Endothelial cell of umbilical vein (primary cell): ENCODE data around the gene NXPE3. TPM values are rescaled to one million over a fixed set of nuclear protein-coding genes. Genes with fewer than 3 reads are reported as not detected.

Experiments used
- BruUV-seq: library from RNA; stranded (reverse); fragments of 400-500 nt; replicated peaks from 2 replicates; lab custom pipeline; 2021; lab: Mats Ljungman, UMichigan
- CTCF ChIA-PET: fragments of 300-600, 350-600 bp; sonication (Branson Sonifier 250); formaldehyde crosslinking; loops from one replicate; lab custom pipeline; 2021; ENCODE audit warnings: antibody characterized with exemption, inconsistent platforms; lab: Charles Lee
- POLR2A ChIA-PET: fragments of 300-600, 350-600 bp; sonication (Branson Sonifier 250); formaldehyde crosslinking; loops from one replicate; lab custom pipeline; 2021; ENCODE audit warnings: antibody characterized with exemption, inconsistent platforms; lab: Charles Lee
- DNase-seq: peaks from one replicate; pipeline ENCODE4 v3.0.0-alpha.2; 2011; ENCODE audit warnings: low read depth, low spot score
- FAIRE-seq: peaks from 2 replicates; lab custom pipeline; 2011; peaks lifted over from hg19 to GRCh38; lab: Jason Lieb, UNC
- H2AFZ ChIP-seq: 2 replicates; pipeline ENCODE4 v1.6.0; 2012; ENCODE audit warnings: low read depth, low read length, control low read depth, inconsistent platforms
- H3K27ac ChIP-seq: 2 replicates; pipeline ENCODE4 v1.5.1; 2011; ENCODE audit warnings: low read depth, mild to moderate bottlenecking, control low read depth, low read length, moderate library complexity; ENCODE audit not compliant: insufficient read depth
- H3K27me3 ChIP-seq, 2 experiments: 2 replicates each; pipeline versions ENCODE4 v1.6.0 to v1.6.1; 2011; ENCODE audit warnings: low read length in 2 of 2, mixed read lengths in 1 of 2; ENCODE audit not compliant: control insufficient read depth in 2 of 2, insufficient read depth in 2 of 2
- H3K36me3 ChIP-seq, 2 experiments: 2 replicates in 1 of 2; 3 replicates in 1 of 2; pipeline ENCODE4 v1.5.1; 2011; ENCODE audit warnings: low read length in 2 of 2, mild to moderate bottlenecking in 1 of 2, moderate library complexity in 1 of 2; ENCODE audit not compliant: control insufficient read depth in 2 of 2, insufficient read depth in 2 of 2; ENCODE audit errors: extremely low read depth in 1 of 2
- H3K4me1 ChIP-seq: 3 replicates; pipeline ENCODE4 v1.5.1; 2011; ENCODE audit warnings: mild to moderate bottlenecking, low read length; ENCODE audit not compliant: control insufficient read depth, insufficient read depth; ENCODE audit errors: extremely low read depth
- H3K4me2 ChIP-seq: 2 replicates; pipeline ENCODE4 v1.6.1; 2011; ENCODE audit warnings: low read length, control low read depth, mixed read lengths; ENCODE audit not compliant: insufficient read depth
- H3K4me3 ChIP-seq, 3 experiments: fragments of 200-600 bp in 1 of 3; sonication (generic), shearing (Covaris generic) in 1 of 3; replicated peaks in 1 of 3; 2 replicates each; pipeline ENCODE4 v1.5.1; 2011 to 2016; ENCODE audit warnings: control low read depth in 3 of 3, low read length in 3 of 3, mild to moderate bottlenecking in 2 of 3, inconsistent platforms in 1 of 3, low read depth in 1 of 3, moderate library complexity in 1 of 3; ENCODE audit not compliant: insufficient read depth in 1 of 3
- H3K79me2 ChIP-seq: 2 replicates; pipeline ENCODE4 v1.6.0; 2012; ENCODE audit warnings: low read length, inconsistent platforms; ENCODE audit not compliant: control insufficient read depth, insufficient read depth
- H3K9ac ChIP-seq: replicated peaks from 2 replicates; pipeline ENCODE3; 2011; ENCODE audit warnings: low read length, control low read depth; ENCODE audit not compliant: insufficient read depth; ENCODE audit errors: extremely low read depth
- H3K9me1 ChIP-seq: replicated peaks from 3 replicates; pipeline ENCODE4 v1.6.0; 2011; ENCODE audit warnings: mild to moderate bottlenecking, low read length; ENCODE audit not compliant: control insufficient read depth, insufficient read depth; ENCODE audit errors: extremely low read depth
- H3K9me3 ChIP-seq: replicated peaks from 2 replicates; pipeline ENCODE4 v1.5.1; 2012; ENCODE audit warnings: low read length, inconsistent platforms; ENCODE audit not compliant: control insufficient read depth, insufficient read depth
- H4K20me1 ChIP-seq: replicated peaks from 2 replicates; pipeline ENCODE3; 2011; ENCODE audit warnings: mild to moderate bottlenecking, low read length; ENCODE audit not compliant: control insufficient read depth, insufficient read depth; ENCODE audit errors: extremely low read depth
- EZH2 ChIP-seq: IDR thresholded peaks from 2 replicates; pipeline ENCODE4 v1.6.1; 2012; ENCODE audit warnings: borderline replicate concordance, low read depth, mild to moderate bottlenecking, moderate library complexity, low read length, inconsistent platforms; ENCODE audit not compliant: severe bottlenecking
- FOS ChIP-seq: IDR thresholded peaks from 2 replicates; pipeline ENCODE4 v1.6.1; 2011; ENCODE audit warnings: mild to moderate bottlenecking, low read length, moderate library complexity, borderline replicate concordance; ENCODE audit not compliant: insufficient read depth
- GATA2 ChIP-seq: IDR thresholded peaks from 2 replicates; pipeline ENCODE4 v1.7.0; 2011; ENCODE audit warnings: low read depth, mild to moderate bottlenecking, moderate library complexity, mixed read lengths, low read length; ENCODE audit not compliant: insufficient read length, insufficient read depth
- JUN ChIP-seq: IDR thresholded peaks from 2 replicates; pipeline ENCODE4 v1.6.1; 2011; ENCODE audit warnings: borderline replicate concordance, low read depth; ENCODE audit not compliant: insufficient read length, insufficient read depth
- MAX ChIP-seq: IDR thresholded peaks from 2 replicates; pipeline ENCODE4 v1.6.1; 2011; ENCODE audit not compliant: insufficient read depth, insufficient read length
- POLR2A ChIP-seq: IDR thresholded peaks from 2 replicates; pipeline ENCODE4 v1.6.1; 2012; ENCODE audit warnings: low read depth, mild to moderate bottlenecking, control low read depth, low read length
- POLR2AphosphoS5 ChIP-seq: IDR thresholded peaks from 2 replicates; pipeline ENCODE4 v1.6.1; 2012; ENCODE audit warnings: low read depth, mild to moderate bottlenecking, control low read depth, low read length, moderate library complexity; ENCODE audit not compliant: insufficient read depth
- dilution Hi-C: fragments of 300-500 bp; cut with MboI; formaldehyde crosslinking; loops from one replicate; pipeline ENCODE4 v1.15.0; 2019; ENCODE audit warnings: low sequenced_read_pairs; ENCODE audit not compliant: extremely low pct_ligation_motif_present
- intact Hi-C: fragments of 100-400 bp; cut with micrococcal nuclease; formaldehyde crosslinking; loops from one replicate; pipeline ENCODE4 v1.10.0; 2022
- polyA plus RNA-seq, 4 experiments: library from polyadenylated mRNA; depleted of rRNA in 3 of 4; stranded (reverse) in 3 of 4; unstranded in 1 of 4; fragments of >200 nt; gene quantifications; 2 replicates each; pipeline versions ENCODE4 v1.2.1 to v1.2.3, GENCODE V29; 2011 to 2012; ENCODE audit warnings: missing spikeins in 1 of 4
- total RNA-seq: library from RNA; stranded (reverse); gene quantifications from 2 replicates; pipeline ENCODE4 v1.2.3, GENCODE V29; 2021

NXPE3 gene
- total and polyA plus RNA-seq, 2 donors (not counting 3 experiments of a cell fraction or from before 2014, with no cell fraction given) = 13.7 to 20.3 TPM

DNA sequence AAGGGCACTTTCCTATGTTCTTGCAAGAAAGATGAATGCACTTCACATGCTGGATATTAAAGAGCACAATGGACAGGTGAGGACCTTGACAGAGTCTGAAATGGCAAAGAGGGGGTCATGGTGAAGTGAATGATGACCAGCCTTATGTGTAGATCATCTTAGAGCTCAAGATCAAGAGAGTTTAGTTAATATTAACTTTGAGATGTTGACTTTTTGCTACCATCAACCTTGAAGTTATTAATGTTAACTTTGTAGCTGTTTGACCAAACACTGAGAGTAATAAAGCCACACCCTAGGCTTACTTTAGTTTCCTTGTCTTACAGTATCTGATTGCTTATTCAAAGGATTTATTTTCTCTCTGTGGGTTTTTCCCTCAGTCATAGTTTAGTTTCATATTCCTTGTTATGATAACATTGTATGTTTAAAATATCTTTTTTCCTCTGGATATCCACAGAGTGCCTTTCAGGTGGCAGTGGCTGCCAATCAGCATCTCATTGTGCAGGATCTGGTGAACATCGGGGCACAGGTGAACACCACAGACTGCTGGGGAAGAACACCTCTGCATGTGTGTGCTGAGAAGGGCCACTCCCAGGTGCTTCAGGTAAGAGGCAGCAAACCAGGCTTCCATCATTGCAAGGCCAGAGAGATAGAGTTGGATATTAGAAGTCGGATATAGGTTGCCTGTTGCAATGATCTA, 75.7 kb downstream of the NXPE3 start:
- no peaks in the 10 kb centered on the region for H3K9me1 ChIP-seq
- intact Hi-C loops (loop anchor here (5.0 kb wide), 2 partner anchors 153 to 238 kb away; no protein-coding TSS in a partner anchor), dilution Hi-C loops (loop anchor here (25.0 kb wide), 1 partner anchor 308 kb away; no protein-coding TSS in a partner anchor)
- no peak overlapping the region for H3K4me3 ChIP-seq
- H3K9ac ChIP-seq = no peak overlapping the region
- H4K20me1 ChIP-seq = no peaks in the 10 kb centered on the region
- ChIA-PET POLR2A (no interaction called here), CTCF (no interaction called here)
- no peak overlapping the region for H2AFZ ChIP-seq
- H3K4me2 ChIP-seq = no peak overlapping the region
- peaks cover 36 to 57% of the 10 kb centered on the region in 2 experiments for H3K36me3 ChIP-seq
- no peaks in the 10 kb centered on the region for H3K27me3 ChIP-seq
- no peak overlapping the region for H3K27ac ChIP-seq
- H3K9me3 ChIP-seq = no peaks in the 10 kb centered on the region
- H3K79me2 ChIP-seq = peaks cover 62% of the 10 kb centered on the region
- peaks cover 11% of the 10 kb centered on the region for H3K4me1 ChIP-seq
- DNase-seq (no peak), FAIRE-seq (no peak)
- TF ChIP-seq POLR2A (no peak), JUN (no peak), FOS (no peak), POLR2AphosphoS5 (peak; percentile 32), EZH2 (no peak)
- no TSS peak for BruUV-seq

DNA sequence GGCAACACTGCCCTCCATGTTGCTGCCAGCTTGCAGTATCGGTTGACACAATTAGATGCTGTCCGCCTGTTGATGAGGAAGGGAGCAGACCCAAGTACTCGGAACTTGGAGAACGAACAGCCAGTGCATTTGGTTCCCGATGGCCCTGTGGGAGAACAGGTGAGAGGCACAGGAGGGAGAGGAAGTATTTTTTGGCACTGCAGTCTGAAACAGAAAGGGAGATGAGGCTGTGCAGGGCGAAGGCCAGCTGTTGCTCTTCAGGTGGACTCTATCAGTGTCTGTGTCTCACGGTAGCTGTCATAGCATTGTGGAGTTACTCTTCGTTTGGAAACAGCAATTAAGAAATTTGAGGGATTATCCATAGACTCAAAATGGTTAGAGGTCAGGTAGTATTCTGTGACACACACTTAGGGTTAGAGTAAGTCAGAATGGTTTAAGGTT, 78.3 kb downstream of the NXPE3 start:
- Histone ChIP-seq H3K9me3 (no peaks in the 10 kb centered on the region), H3K9me1 (no peaks in the 10 kb centered on the region), H3K27ac (no peak overlapping the region), H3K27me3 (no peaks in the 10 kb centered on the region), H4K20me1 (no peaks in the 10 kb centered on the region), H3K4me1 (peaks cover 2% of the 10 kb centered on the region), H3K36me3 (peaks cover 40 to 61% of the 10 kb centered on the region in 2 experiments), H3K79me2 (peaks cover 36% of the 10 kb centered on the region), H3K4me2 (no peak overlapping the region), H3K9ac (no peak overlapping the region), H3K4me3 (no peak overlapping the region), H2AFZ (no peak overlapping the region)
- FAIRE-seq (no peak), DNase-seq (no peak)
- dilution Hi-C loops (loop anchor here (25.0 kb wide), 1 partner anchor 305 kb away; no protein-coding TSS in a partner anchor), intact Hi-C loops (no loop called here)
- no TSS peak for BruUV-seq
- POLR2A ChIA-PET = no interaction called here
- CTCF ChIA-PET = interaction anchor here (3.2 kb wide), 1 partner anchor 367 kb away, joined by 13 read pairs; no protein-coding TSS in a partner anchor
- TF ChIP-seq POLR2AphosphoS5 (no peak), MAX (no peak), EZH2 (no peak), POLR2A (no peak), FOS (no peak), GATA2 (no peak)
